OCI-LY1 (cell line): ENCODE results near the gene NCF2.

Experiments
- EZH2 ChIP-seq: fragments of 200-600 bp; sonication (generic), shearing (Covaris generic); IDR thresholded peaks from 2 replicates; pipeline ENCODE4 v1.8.0; 2017; ENCODE audit warnings: borderline replicate concordance, mixed run types, mild to moderate bottlenecking, antibody characterized with exemption, low read length, moderate library complexity, mixed read lengths
- TF ChIP-seq, protein P1 (sequence below): fragments of 200-600 bp; sonication (generic), shearing (Covaris generic); IDR thresholded peaks from 2 replicates; pipeline ENCODE4 v1.5.1; 2017; ENCODE audit warnings: mild to moderate bottlenecking, antibody characterized with exemption, low read length, moderate library complexity, mixed read lengths

DNA sequence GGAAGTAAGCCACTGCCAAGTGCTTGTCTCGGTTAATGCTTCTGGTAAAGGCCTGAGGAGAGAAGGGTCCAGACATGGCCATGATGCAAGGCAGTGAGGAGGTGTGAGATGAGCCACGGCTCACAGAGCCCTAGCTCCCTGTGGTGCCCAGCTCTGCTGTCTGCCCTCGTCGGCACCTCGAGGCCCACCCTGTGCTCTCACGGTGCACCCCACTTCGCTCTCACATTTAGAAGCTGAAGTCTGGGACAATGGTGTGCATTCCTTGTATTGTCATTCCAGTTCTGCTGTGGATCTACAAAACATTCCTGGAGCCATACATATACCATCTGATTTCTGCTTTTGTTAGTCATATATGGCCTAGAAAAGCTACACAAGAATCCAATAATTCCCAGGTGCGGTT lies 3.3 kb downstream of the NCF2 start:
- TF ChIP-seq, protein P1, sequence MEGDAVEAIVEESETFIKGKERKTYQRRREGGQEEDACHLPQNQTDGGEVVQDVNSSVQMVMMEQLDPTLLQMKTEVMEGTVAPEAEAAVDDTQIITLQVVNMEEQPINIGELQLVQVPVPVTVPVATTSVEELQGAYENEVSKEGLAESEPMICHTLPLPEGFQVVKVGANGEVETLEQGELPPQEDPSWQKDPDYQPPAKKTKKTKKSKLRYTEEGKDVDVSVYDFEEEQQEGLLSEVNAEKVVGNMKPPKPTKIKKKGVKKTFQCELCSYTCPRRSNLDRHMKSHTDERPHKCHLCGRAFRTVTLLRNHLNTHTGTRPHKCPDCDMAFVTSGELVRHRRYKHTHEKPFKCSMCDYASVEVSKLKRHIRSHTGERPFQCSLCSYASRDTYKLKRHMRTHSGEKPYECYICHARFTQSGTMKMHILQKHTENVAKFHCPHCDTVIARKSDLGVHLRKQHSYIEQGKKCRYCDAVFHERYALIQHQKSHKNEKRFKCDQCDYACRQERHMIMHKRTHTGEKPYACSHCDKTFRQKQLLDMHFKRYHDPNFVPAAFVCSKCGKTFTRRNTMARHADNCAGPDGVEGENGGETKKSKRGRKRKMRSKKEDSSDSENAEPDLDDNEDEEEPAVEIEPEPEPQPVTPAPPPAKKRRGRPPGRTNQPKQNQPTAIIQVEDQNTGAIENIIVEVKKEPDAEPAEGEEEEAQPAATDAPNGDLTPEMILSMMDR = no peak
- no peak for TF ChIP-seq EZH2
